Transverse colon (tissue), 4 donors: ENCODE results near the gene CFAP299. TPM values are rescaled to one million over a fixed set of nuclear protein-coding genes. Genes with fewer than 3 reads are reported as not detected.
A peak's percentile ranks its signal among the peaks of the same experiment; 100 is the strongest.

Experiments used
- DNase-seq: peaks from one replicate; pipeline ENCODE4 v3.0.0-alpha.2; 2019
- H3K27ac ChIP-seq, 4 donors: fragments of 200-600 bp; sonication (generic); 2 replicates each; pipeline ENCODE4 v1.5.1; 2016 to 2018; ENCODE audit warnings: inconsistent platforms in 4 of 4
- H3K27me3 ChIP-seq: fragments of 200-600 bp; sonication (generic); 2 replicates; pipeline ENCODE4 v1.5.1; 2017; ENCODE audit warnings: inconsistent platforms
- H3K36me3 ChIP-seq, 4 donors: fragments of 200-600 bp; sonication (generic); 2 replicates each; pipeline ENCODE4 v1.5.1; 2017 to 2019; ENCODE audit warnings: inconsistent platforms in 4 of 4
- H3K4me1 ChIP-seq, 4 donors: fragments of 200-600 bp; sonication (generic); 2 replicates each; pipeline ENCODE4 v1.5.1; 2017 to 2020; ENCODE audit warnings: inconsistent platforms in 4 of 4
- H3K4me3 ChIP-seq, 4 donors: fragments of 200-600 bp; sonication (generic); 1 replicate in 1 of 4; 2 replicates in 3 of 4; pipeline versions ENCODE4 v1.5.1 to v1.6.1; 2017 to 2019; ENCODE audit warnings: inconsistent platforms in 4 of 4
- H3K9me3 ChIP-seq, 2 donors: fragments of 200-600 bp; sonication (generic); 2 replicates each; pipeline ENCODE4 v1.5.1; 2017 to 2019; ENCODE audit warnings: inconsistent platforms in 2 of 2
- EP300 ChIP-seq: sonication (generic); formaldehyde crosslinking; IDR thresholded peaks from one replicate; pipeline ENCODE4 v1.6.1; 2017; ENCODE audit warnings: antibody characterized with exemption, low read depth
- POLR2A ChIP-seq: fragments of 450-650 bp; IDR thresholded peaks from one replicate; pipeline ENCODE4 v1.6.1; 2016; ENCODE audit warnings: antibody characterized with exemption, mild to moderate bottlenecking, moderate library complexity
- POLR2AphosphoS5 ChIP-seq, 3 donors: sonication (generic); formaldehyde crosslinking; IDR thresholded peaks; one replicate each; pipeline ENCODE4 v1.6.1; 2016; ENCODE audit warnings: antibody characterized with exemption in 3 of 3
- WGBS, 2 donors: methylation state at CpG; one replicate each; pipeline ENCODE4 v1.1.5; 2018; ENCODE audit warnings: low coverage in 1 of 2; 5-methylcytosine and 5-hydroxymethylcytosine counted together
- in situ Hi-C, 4 donors: fragments of 200-750 bp; cut with MboI; loops; one replicate each; pipeline versions ENCODE4 v1.15.0 to v1.15.1; 2017; ENCODE audit warnings: low sequenced_read_pairs in 3 of 4, low pct_ligation_motif_present in 1 of 4, low pct_unique_long_range_greater_than_20kb in 1 of 4
- intact Hi-C: fragments of 100-400 bp; cut with DNase I; formaldehyde crosslinking; loops from one replicate; pipeline ENCODE4 v1.15.1; 2023; ENCODE audit warnings: low total_unique reads
- total RNA-seq, 4 donors: library from RNA; depleted of rRNA; stranded (reverse); fragments of >200 nt; gene quantifications; one replicate each; pipeline ENCODE4 v1.1.0, GENCODE V29; 2016
- TF ChIP-seq, protein P1 (sequence below), 5 experiments: fragments of 200-600 bp in 3 of 5; fragments of 450-650 bp in 2 of 5; sonication (generic) in 3 of 5; IDR thresholded peaks; 1 replicate in 2 of 5; 2 replicates in 3 of 5; pipeline ENCODE4 v1.5.1; 2016 to 2017; ENCODE audit warnings: antibody characterized with exemption in 5 of 5, inconsistent platforms in 3 of 5, mild to moderate bottlenecking in 2 of 5, moderate library complexity in 1 of 5

Gene CFAP299
- total RNA-seq, 4 donors from 2014 or later: not detected

GRCh38 chr4:80306260-80306659, 29.3 kb upstream of the CFAP299 start:
- no peaks in the 10 kb centered on the region for H3K9me3 ChIP-seq
- in situ Hi-C loops (no loop called here), intact Hi-C loops (no loop called here)
- WGBS, 2 donors: 68% methylated on average over 2 of the region's 2 CpGs
- H3K4me3 ChIP-seq: no peak overlapping the region
- H3K27ac ChIP-seq: no peak overlapping the region
- peaks cover 11% of the 10 kb centered on the region for H3K27me3 ChIP-seq
- H3K4me1 ChIP-seq: no peaks in the 10 kb centered on the region
- no peak for TF ChIP-seq POLR2AphosphoS5 (IDR thresholded peaks at IDR 0.05)
- no peak for TF ChIP-seq POLR2A
- TF ChIP-seq, protein P1, sequence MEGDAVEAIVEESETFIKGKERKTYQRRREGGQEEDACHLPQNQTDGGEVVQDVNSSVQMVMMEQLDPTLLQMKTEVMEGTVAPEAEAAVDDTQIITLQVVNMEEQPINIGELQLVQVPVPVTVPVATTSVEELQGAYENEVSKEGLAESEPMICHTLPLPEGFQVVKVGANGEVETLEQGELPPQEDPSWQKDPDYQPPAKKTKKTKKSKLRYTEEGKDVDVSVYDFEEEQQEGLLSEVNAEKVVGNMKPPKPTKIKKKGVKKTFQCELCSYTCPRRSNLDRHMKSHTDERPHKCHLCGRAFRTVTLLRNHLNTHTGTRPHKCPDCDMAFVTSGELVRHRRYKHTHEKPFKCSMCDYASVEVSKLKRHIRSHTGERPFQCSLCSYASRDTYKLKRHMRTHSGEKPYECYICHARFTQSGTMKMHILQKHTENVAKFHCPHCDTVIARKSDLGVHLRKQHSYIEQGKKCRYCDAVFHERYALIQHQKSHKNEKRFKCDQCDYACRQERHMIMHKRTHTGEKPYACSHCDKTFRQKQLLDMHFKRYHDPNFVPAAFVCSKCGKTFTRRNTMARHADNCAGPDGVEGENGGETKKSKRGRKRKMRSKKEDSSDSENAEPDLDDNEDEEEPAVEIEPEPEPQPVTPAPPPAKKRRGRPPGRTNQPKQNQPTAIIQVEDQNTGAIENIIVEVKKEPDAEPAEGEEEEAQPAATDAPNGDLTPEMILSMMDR (IDR thresholded peaks at IDR 0.05): no peak
- TF ChIP-seq EP300: no peak
- H3K36me3 ChIP-seq: no peaks in the 10 kb centered on the region
- DNase-seq: no peak

GRCh38 chr4:80307183-80307735, 28.3 kb upstream of the CFAP299 start:
- TF ChIP-seq POLR2A (no peak), POLR2AphosphoS5 (IDR thresholded peaks at IDR 0.05) (peak in 2 of 3 donors; percentile 27 to 35)
- Histone ChIP-seq H3K9me3 (no peaks in the 10 kb centered on the region), H3K4me1 (no peaks in the 10 kb centered on the region), H3K27ac (peak overlapping the region in 3 of 4 donors; percentile 11 to 30 (median 14)), H3K27me3 (peaks cover 11% of the 10 kb centered on the region), H3K36me3 (no peaks in the 10 kb centered on the region), H3K4me3 (no peak overlapping the region)
- intact Hi-C loops: no loop called here
- DNase-seq: no peak
- 27 to 60% methylated on average over 1 of the region's 1 CpG for WGBS, 2 donors
- in situ Hi-C loops: no loop called here

DNA sequence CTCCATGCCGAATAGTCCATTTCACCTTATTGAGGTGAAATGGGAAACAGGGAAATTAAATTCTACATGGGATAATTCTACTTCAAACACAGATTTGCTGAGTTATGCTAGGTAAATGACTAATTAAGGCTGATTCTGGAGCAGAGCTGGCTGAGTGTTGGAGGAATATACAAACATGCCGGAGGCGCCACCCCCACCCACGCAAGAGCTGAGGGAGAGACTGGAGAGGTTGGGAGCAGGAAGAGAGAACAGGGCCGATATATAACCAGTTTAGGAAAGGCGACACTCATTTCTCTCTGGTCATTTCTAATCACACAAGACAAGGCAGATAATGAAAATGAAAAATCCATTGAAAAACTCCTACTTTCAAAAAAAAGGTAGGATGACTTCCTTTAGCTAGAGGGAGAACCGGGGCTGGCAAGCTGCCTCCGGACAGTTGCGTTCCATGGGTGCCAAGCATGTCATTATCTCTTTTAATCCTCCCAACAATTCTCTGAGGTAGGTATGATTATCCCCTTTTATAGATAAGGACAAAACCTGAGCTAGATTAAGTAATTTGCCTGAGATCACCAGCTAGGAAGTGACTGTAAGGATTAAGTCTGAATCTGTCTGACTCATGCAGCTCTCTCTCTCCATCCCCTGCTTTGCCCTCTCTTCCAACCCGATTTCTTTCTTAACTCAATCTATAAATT, 27.6 kb upstream of the CFAP299 start:
- Histone ChIP-seq H3K27me3 (peaks cover 11% of the 10 kb centered on the region), H3K4me3 (no peak overlapping the region), H3K27ac (peak overlapping the region in 3 of 4 donors; percentile 11 to 30 (median 14)), H3K4me1 (no peaks in the 10 kb centered on the region), H3K9me3 (no peaks in the 10 kb centered on the region), H3K36me3 (no peaks in the 10 kb centered on the region)
- in situ Hi-C loops: no loop called here
- TF ChIP-seq EP300 (no peak), POLR2AphosphoS5 (IDR thresholded peaks at IDR 0.05) (no peak), POLR2A (no peak)
- TF ChIP-seq, protein P1 (IDR thresholded peaks at IDR 0.05): no peak
- no peak for DNase-seq
- 51 to 59% methylated on average over 10 of the region's 10 CpGs for WGBS, 2 donors
- intact Hi-C loops: no loop called here

- Histone ChIP-seq H3K4me1 (no peaks in the 10 kb centered on the region), H3K9me3 (no peaks in the 10 kb centered on the region), H3K4me3 (no peak overlapping the region), H3K27ac (peak overlapping the region in 1 of 4 donors; percentile 11), H3K27me3 (peaks cover 11% of the 10 kb centered on the region), H3K36me3 (no peaks in the 10 kb centered on the region)
- intact Hi-C loops: no loop called here
- WGBS, 2 donors: 58 to 79% methylated on average over 2 to 4 of the region's 4 CpGs
- no peak for DNase-seq
- in situ Hi-C loops: no loop called here
- TF ChIP-seq POLR2AphosphoS5 (IDR thresholded peaks at IDR 0.05) (no peak), EP300 (no peak), POLR2A (no peak)
- TF ChIP-seq, protein P1 (IDR thresholded peaks at IDR 0.05): no peak
These were observed 27.1 kb upstream of the CFAP299 start for GRCh38 chr4:80308466-80308822.
